Mesendoderm (in vitro differentiated cells): ENCODE data around the gene SHROOM3.

Experiments used
- DNase-seq: peaks from one replicate; pipeline ENCODE4 v3.0.0; 2013
- H2AK5ac ChIP-seq: 2 replicates; pipeline ENCODE4 v1.6.1; 2013; ENCODE audit warnings: low read length, inconsistent platforms
- H2BK120ac ChIP-seq: 2 replicates; pipeline ENCODE4 v1.6.1; 2013; ENCODE audit warnings: low read depth, mild to moderate bottlenecking, low read length, moderate library complexity, mixed read lengths
- H2BK15ac ChIP-seq: replicated peaks from 2 replicates; pipeline ENCODE4 v1.6.1; 2013; ENCODE audit warnings: low read depth, mild to moderate bottlenecking, moderate library complexity
- H2BK5ac ChIP-seq: 2 replicates; pipeline ENCODE4 v1.6.1; 2013; ENCODE audit warnings: low read length, inconsistent platforms
- H3K18ac ChIP-seq: 2 replicates; pipeline ENCODE4 v1.6.1; 2013; ENCODE audit warnings: mild to moderate bottlenecking, low read length, mixed read lengths
- H3K23ac ChIP-seq: one replicate; pipeline ENCODE4 v1.6.1; 2013; ENCODE audit warnings: low read length
- H3K27ac ChIP-seq: 2 replicates; pipeline ENCODE4 v1.5.1; 2013; ENCODE audit warnings: low read depth, mild to moderate bottlenecking, inconsistent platforms, low read length, moderate library complexity
- H3K27me3 ChIP-seq: 2 replicates; pipeline ENCODE4 v1.6.1; 2013; ENCODE audit warnings: low read length, control low read depth, mild to moderate bottlenecking, inconsistent platforms; ENCODE audit not compliant: insufficient read depth, poor library complexity
- H3K36me3 ChIP-seq: 2 replicates; pipeline ENCODE4 v1.6.1; 2013; ENCODE audit warnings: low read length, inconsistent platforms; ENCODE audit not compliant: control insufficient read depth, insufficient read depth
- H3K4ac ChIP-seq: one replicate; pipeline ENCODE4 v1.6.1; 2013; ENCODE audit warnings: low read depth, mild to moderate bottlenecking, low read length, moderate library complexity
- H3K4me1 ChIP-seq: 2 replicates; pipeline ENCODE4 v1.6.1; 2013; ENCODE audit warnings: low read depth, low read length, inconsistent platforms; ENCODE audit not compliant: control insufficient read depth
- H3K4me2 ChIP-seq: 2 replicates; pipeline ENCODE4 v1.6.1; 2013; ENCODE audit warnings: low read length
- H3K4me3 ChIP-seq: 2 replicates; pipeline ENCODE4 v1.5.1; 2013; ENCODE audit warnings: mild to moderate bottlenecking, low read length
- H3K56ac ChIP-seq: one replicate; pipeline ENCODE4 v1.6.1; 2013; ENCODE audit warnings: low read length
- H3K79me1 ChIP-seq: 2 replicates; pipeline ENCODE4 v1.6.1; 2013; ENCODE audit warnings: low read length, inconsistent platforms
- H3K79me2 ChIP-seq: 2 replicates; pipeline ENCODE4 v1.6.1; 2013; ENCODE audit warnings: mild to moderate bottlenecking, low read length; ENCODE audit not compliant: control insufficient read depth, insufficient read depth
- H3K9ac ChIP-seq: 2 replicates; pipeline ENCODE4 v1.6.1; 2013; ENCODE audit warnings: low read length, inconsistent platforms
- H4K5ac ChIP-seq: one replicate; pipeline ENCODE4 v1.6.1; 2013; ENCODE audit warnings: low read length
- H4K8ac ChIP-seq: one replicate; pipeline ENCODE4 v1.6.1; 2013; ENCODE audit warnings: low read depth, mild to moderate bottlenecking, control low read depth, low read length, moderate library complexity
- WGBS: extraction: QIAGEN DNeasy Blood & Tissue Kit; methylation state at CpG from one replicate; pipeline ENCODE4 v1.1.7; 2013; ENCODE audit warnings: low lambda C conversion rate, missing lambda C conversion rate; ENCODE audit not compliant: insufficient coverage; ENCODE audit errors: extremely low coverage; 5-methylcytosine and 5-hydroxymethylcytosine counted together

The SHROOM3 gene

GRCh38 chr4:76514087-76514486 is 79.1 kb downstream of the SHROOM3 start:
- H3K27ac ChIP-seq: no peak overlapping the region

GRCh38 chr4:76515975-76516843 is 81.2 kb downstream of the SHROOM3 start:
- no peak overlapping the region for H2BK15ac ChIP-seq
- no peak for DNase-seq

More at GRCh38 chr4:76514087-76514486, 79.1 kb downstream of the SHROOM3 start:
- Histone ChIP-seq H3K4me3 (no peak overlapping the region), H4K8ac (no peak overlapping the region), H3K56ac (no peak overlapping the region), H3K4me1 (no peaks in the 10 kb centered on the region), H3K27me3 (no peaks in the 10 kb centered on the region), H3K79me2 (no peaks in the 10 kb centered on the region), H2AK5ac (no peak overlapping the region), H3K4me2 (no peak overlapping the region), H3K18ac (no peak overlapping the region), H2BK120ac (no peak overlapping the region), H4K5ac (no peak overlapping the region), H3K23ac (no peak overlapping the region), H2BK15ac (no peak overlapping the region), H2BK5ac (no peak overlapping the region), H3K79me1 (no peaks in the 10 kb centered on the region), H3K36me3 (no peaks in the 10 kb centered on the region), H3K9ac (no peak overlapping the region), H3K4ac (no peak overlapping the region)
- no peak for DNase-seq

GRCh38 chr4:76518241-76518640 is 83.2 kb downstream of the SHROOM3 start:
- H3K4me2 ChIP-seq: no peak overlapping the region
- no peak overlapping the region for H2AK5ac ChIP-seq
- H3K4me1 ChIP-seq: no peaks in the 10 kb centered on the region
- WGBS: no CpG with 5 or more reads among the region's 1 CpG
- H3K4me3 ChIP-seq: no peak overlapping the region
- H2BK5ac ChIP-seq: no peak overlapping the region
- H3K56ac ChIP-seq: no peak overlapping the region
- H3K4ac ChIP-seq: no peak overlapping the region
- H3K36me3 ChIP-seq: no peaks in the 10 kb centered on the region
- no peaks in the 10 kb centered on the region for H3K79me2 ChIP-seq
- no peak overlapping the region for H2BK15ac ChIP-seq
- no peak overlapping the region for H2BK120ac ChIP-seq
- H3K18ac ChIP-seq: no peak overlapping the region
- no peak overlapping the region for H3K9ac ChIP-seq
- no peak overlapping the region for H3K23ac ChIP-seq
- H3K27ac ChIP-seq: no peak overlapping the region
- H3K79me1 ChIP-seq: no peaks in the 10 kb centered on the region
- no peaks in the 10 kb centered on the region for H3K27me3 ChIP-seq
- H4K8ac ChIP-seq: no peak overlapping the region
- no peak for DNase-seq
- no peak overlapping the region for H4K5ac ChIP-seq

More at GRCh38 chr4:76515975-76516843, 81.2 kb downstream of the SHROOM3 start:
- no peak overlapping the region for H3K27ac ChIP-seq
- H3K4me3 ChIP-seq: no peak overlapping the region
- H3K4ac ChIP-seq: no peak overlapping the region
- no peaks in the 10 kb centered on the region for H3K36me3 ChIP-seq
- no peak overlapping the region for H3K18ac ChIP-seq
- no peak overlapping the region for H3K23ac ChIP-seq
- no peak overlapping the region for H2BK5ac ChIP-seq
- no peak overlapping the region for H2BK120ac ChIP-seq
- no peak overlapping the region for H3K56ac ChIP-seq
- no peak overlapping the region for H3K9ac ChIP-seq
- H3K79me1 ChIP-seq: no peaks in the 10 kb centered on the region
- no peaks in the 10 kb centered on the region for H3K4me1 ChIP-seq
- no peaks in the 10 kb centered on the region for H3K27me3 ChIP-seq
- no CpG with 5 or more reads among the region's 2 CpGs for WGBS
- no peak overlapping the region for H2AK5ac ChIP-seq
- H3K4me2 ChIP-seq: no peak overlapping the region
- no peak overlapping the region for H4K8ac ChIP-seq
- H3K79me2 ChIP-seq: no peaks in the 10 kb centered on the region
- H4K5ac ChIP-seq: no peak overlapping the region

GRCh38 chr4:76523593-76523992 is 88.6 kb downstream of the SHROOM3 start:
- no CpG with 5 or more reads among the region's 6 CpGs for WGBS
- no peak overlapping the region for H3K4me2 ChIP-seq
- DNase-seq: no peak

GRCh38 chr4:76525751-76526150 is 90.7 kb downstream of the SHROOM3 start:
- Histone ChIP-seq H2AK5ac (no peak overlapping the region), H4K5ac (no peak overlapping the region)

More at GRCh38 chr4:76523593-76523992, 88.6 kb downstream of the SHROOM3 start:
- no peak overlapping the region for H2AK5ac ChIP-seq
- no peaks in the 10 kb centered on the region for H3K36me3 ChIP-seq
- H3K27ac ChIP-seq: no peak overlapping the region
- no peaks in the 10 kb centered on the region for H3K4me1 ChIP-seq
- no peak overlapping the region for H3K23ac ChIP-seq
- H3K79me1 ChIP-seq: no peaks in the 10 kb centered on the region
- no peak overlapping the region for H3K18ac ChIP-seq
- no peak overlapping the region for H4K5ac ChIP-seq
- no peaks in the 10 kb centered on the region for H3K79me2 ChIP-seq
- H3K4me3 ChIP-seq: no peak overlapping the region
- H3K4ac ChIP-seq: no peak overlapping the region
- no peak overlapping the region for H2BK5ac ChIP-seq
- no peaks in the 10 kb centered on the region for H3K27me3 ChIP-seq
- no peak overlapping the region for H2BK120ac ChIP-seq
- H3K56ac ChIP-seq: no peak overlapping the region
- no peak overlapping the region for H4K8ac ChIP-seq
- H2BK15ac ChIP-seq: no peak overlapping the region
- no peak overlapping the region for H3K9ac ChIP-seq

GRCh38 chr4:76526585-76526990 is 91.6 kb downstream of the SHROOM3 start:
- H2BK15ac ChIP-seq: no peak overlapping the region
- no CpG with 5 or more reads among the region's 2 CpGs for WGBS
- H4K5ac ChIP-seq: no peak overlapping the region
- H3K79me1 ChIP-seq: no peaks in the 10 kb centered on the region
- H3K79me2 ChIP-seq: no peaks in the 10 kb centered on the region
- H4K8ac ChIP-seq: no peak overlapping the region
- H3K4me2 ChIP-seq: no peak overlapping the region
- H3K27ac ChIP-seq: no peak overlapping the region
- no peak overlapping the region for H3K18ac ChIP-seq
- no peak overlapping the region for H3K4ac ChIP-seq
- DNase-seq: peak; percentile 32
- H3K23ac ChIP-seq: no peak overlapping the region
- no peaks in the 10 kb centered on the region for H3K27me3 ChIP-seq
- no peak overlapping the region for H2BK5ac ChIP-seq
- H3K4me3 ChIP-seq: no peak overlapping the region
- H3K4me1 ChIP-seq: no peaks in the 10 kb centered on the region
- H3K9ac ChIP-seq: no peak overlapping the region
- no peak overlapping the region for H2BK120ac ChIP-seq
- H2AK5ac ChIP-seq: no peak overlapping the region
- no peaks in the 10 kb centered on the region for H3K36me3 ChIP-seq
- H3K56ac ChIP-seq: no peak overlapping the region

More at GRCh38 chr4:76525751-76526150, 90.7 kb downstream of the SHROOM3 start:
- Histone ChIP-seq H3K4me1 (no peaks in the 10 kb centered on the region), H2BK5ac (no peak overlapping the region), H3K4me2 (no peak overlapping the region), H2BK15ac (no peak overlapping the region), H3K79me2 (no peaks in the 10 kb centered on the region), H3K79me1 (no peaks in the 10 kb centered on the region), H3K23ac (no peak overlapping the region), H3K27ac (no peak overlapping the region), H3K56ac (no peak overlapping the region), H3K27me3 (no peaks in the 10 kb centered on the region), H2BK120ac (no peak overlapping the region), H3K9ac (no peak overlapping the region), H3K4ac (no peak overlapping the region), H4K8ac (no peak overlapping the region), H3K36me3 (no peaks in the 10 kb centered on the region), H3K18ac (no peak overlapping the region), H3K4me3 (no peak overlapping the region)
- no peak for DNase-seq
- no CpG with 5 or more reads among the region's 4 CpGs for WGBS
